ENCODE measurements around the gene SOBP.

SOBP gene

GRCh38 chr6:107539409-107539808 is 49.5 kb downstream of the SOBP start (continued):
- TF ChIP-seq ZNF19 (tag by site-specific recombination; IDR thresholded peaks at IDR 0.05; ENCODE audit: low read depth) (no peak), ZNF639 (tag by site-specific recombination; IDR thresholded peaks at IDR 0.05) (no peak), ZNF629 (tag by site-specific recombination; IDR thresholded peaks at IDR 0.05) (peak; percentile 37; the same call in 1 of the 2 replicates), GFI1B (tag by site-specific recombination; IDR thresholded peaks at IDR 0.05) (peak; percentile 80), ZNF544 (tag by site-specific recombination; IDR thresholded peaks at IDR 0.05) (no peak), ZNF596 (tag by site-specific recombination; IDR thresholded peaks at IDR 0.05) (no peak; the same call in 1 of the 2 replicates), OSR2 (tag by site-specific recombination; IDR thresholded peaks at IDR 0.05) (peak; percentile 89), ZNF701 (tag by site-specific recombination; IDR thresholded peaks at IDR 0.05) (no peak), ZNF785 (tag by site-specific recombination; IDR thresholded peaks at IDR 0.05) (no peak), KLF8 (tag by site-specific recombination; IDR thresholded peaks at IDR 0.05) (no peak), OVOL3 (tag by site-specific recombination; IDR thresholded peaks at IDR 0.05) (no peak), ZNF184 (tag by site-specific recombination; IDR thresholded peaks at IDR 0.05) (no peak), REST (tag by site-specific recombination; IDR thresholded peaks at IDR 0.05) (no peak), ZNF23 (tag by site-specific recombination; IDR thresholded peaks at IDR 0.05; ENCODE audit: borderline replicate concordance) (no peak), ZNF221 (tag by site-specific recombination; IDR thresholded peaks at IDR 0.05; ENCODE audit: borderline replicate concordance) (no peak), ZIC2 (tag by site-specific recombination; IDR thresholded peaks at IDR 0.05) (no peak), ZNF302 (tag by site-specific recombination; IDR thresholded peaks at IDR 0.05; ENCODE audit: low read depth) (no peak), ZNF777 (tag by site-specific recombination; IDR thresholded peaks at IDR 0.05; ENCODE audit: borderline replicate concordance) (no peak), ZNF658 (tag by site-specific recombination; IDR thresholded peaks at IDR 0.05) (no peak), ZNF560 (tag by site-specific recombination; IDR thresholded peaks at IDR 0.05; ENCODE audit: borderline replicate concordance) (no peak), ZSCAN18 (tag by site-specific recombination; IDR thresholded peaks at IDR 0.05) (no peak), ZBTB44 (tag by site-specific recombination; IDR thresholded peaks at IDR 0.05) (peak; percentile 29; the same call in 1 of the 2 replicates), ZNF664 (tag by site-specific recombination; IDR thresholded peaks at IDR 0.05) (no peak), ZNF600 (tag by site-specific recombination; IDR thresholded peaks at IDR 0.05) (peak; percentile 73), ZNF645 (tag by site-specific recombination; IDR thresholded peaks at IDR 0.05) (no peak), ZNF621 (tag by site-specific recombination; IDR thresholded peaks at IDR 0.05) (no peak), PRDM4 (tag by site-specific recombination; IDR thresholded peaks at IDR 0.05) (peak; percentile 58; the same call in 1 of the 2 replicates)

Data from HEK293 (cell line).